HepG2 (cell line): ENCODE measurements around the gene ACP1. TPM values are rescaled to one million over a fixed set of nuclear protein-coding genes. Genes with fewer than 3 reads are reported as not detected.

ENCODE experiments used
- CSRNP1 ChIP-seq: sonication (generic); formaldehyde crosslinking; IDR thresholded peaks from 2 replicates; pipeline ENCODE4 v1.8.1; 2023; ENCODE audit warnings: mild to moderate bottlenecking, missing genetic modification reagents
- ETS1 ChIP-seq: sonication (generic); formaldehyde crosslinking; IDR thresholded peaks from 2 replicates; pipeline ENCODE4 v1.4.0; 2020; ENCODE audit warnings: missing genetic modification reagents
- GATAD2A ChIP-seq: IDR thresholded peaks from 2 replicates; pipeline ENCODE4 v1.6.1; 2016
- HOXA3 ChIP-seq: sonication (generic); formaldehyde crosslinking; IDR thresholded peaks from 2 replicates; pipeline ENCODE4 v1.5.0; 2020; ENCODE audit warnings: missing genetic modification reagents
- KDM5B ChIP-seq: sonication (generic); formaldehyde crosslinking; IDR thresholded peaks from 2 replicates; pipeline ENCODE4 v1.4.0; 2020; ENCODE audit warnings: missing genetic modification reagents, mild to moderate bottlenecking, borderline replicate concordance
- KLF12 ChIP-seq: sonication (generic); formaldehyde crosslinking; IDR thresholded peaks from 2 replicates; pipeline ENCODE4 v1.4.0; 2020; ENCODE audit warnings: missing genetic modification reagents, borderline replicate concordance
- PAXIP1 ChIP-seq: sonication (generic); formaldehyde crosslinking; conservative IDR thresholded peaks from 2 replicates; pipeline ENCODE4 v1.4.0; 2020; ENCODE audit warnings: mild to moderate bottlenecking, missing genetic modification reagents, moderate library complexity
- RNF2 ChIP-seq: fragments of 450-650 bp; conservative IDR thresholded peaks from 2 replicates; pipeline ENCODE4 v1.6.1; 2016; ENCODE audit warnings: low read depth
- ZNF143 ChIP-seq: sonication (generic); formaldehyde crosslinking; IDR thresholded peaks from 2 replicates; pipeline ENCODE4 v1.4.0; 2020; ENCODE audit warnings: missing genetic modification reagents
- polyA plus RNA-seq, 8 experiments: library from polyadenylated mRNA; depleted of rRNA in 3 of 8; stranded (reverse) in 7 of 8; unstranded in 1 of 8; fragments of >200 nt; fragmentation: Illumina TruSeq in 4 of 8; extraction: Trizol in 4 of 8; gene quantifications; 2 replicates each; pipeline versions ENCODE4 v1.2.1 to v1.2.3, GENCODE V29; 2011 to 2016; ENCODE audit warnings: low read depth in 4 of 8, missing spikeins in 1 of 8, mixed read lengths in 1 of 8; ENCODE audit not compliant: insufficient read depth in 1 of 8
- total RNA-seq, 5 experiments: library from RNA; depleted of rRNA; stranded (reverse); fragments of >200 nt; fragmentation: Illumina TruSeq; extraction: Trizol; gene quantifications; 2 replicates each; pipeline ENCODE4 v1.2.3, GENCODE V29; 2016; ENCODE audit warnings: low read depth in 1 of 5
- TF ChIP-seq, protein P1 (sequence below): sonication (generic); formaldehyde crosslinking; IDR thresholded peaks from 2 replicates; pipeline ENCODE4 v1.4.0; 2020; ENCODE audit warnings: mild to moderate bottlenecking, missing genetic modification reagents
- TF ChIP-seq, protein P2 (sequence below): sonication (generic); formaldehyde crosslinking; IDR thresholded peaks from 2 replicates; pipeline ENCODE4 v1.8.0; 2022; ENCODE audit warnings: mild to moderate bottlenecking, missing genetic modification reagents, moderate library complexity

ACP1 gene
- total and polyA plus RNA-seq, 2 of the 13 experiments (the other 11 are each of a cell fraction or from before 2014, with no cell fraction given) = 246 to 348 TPM

DNA sequence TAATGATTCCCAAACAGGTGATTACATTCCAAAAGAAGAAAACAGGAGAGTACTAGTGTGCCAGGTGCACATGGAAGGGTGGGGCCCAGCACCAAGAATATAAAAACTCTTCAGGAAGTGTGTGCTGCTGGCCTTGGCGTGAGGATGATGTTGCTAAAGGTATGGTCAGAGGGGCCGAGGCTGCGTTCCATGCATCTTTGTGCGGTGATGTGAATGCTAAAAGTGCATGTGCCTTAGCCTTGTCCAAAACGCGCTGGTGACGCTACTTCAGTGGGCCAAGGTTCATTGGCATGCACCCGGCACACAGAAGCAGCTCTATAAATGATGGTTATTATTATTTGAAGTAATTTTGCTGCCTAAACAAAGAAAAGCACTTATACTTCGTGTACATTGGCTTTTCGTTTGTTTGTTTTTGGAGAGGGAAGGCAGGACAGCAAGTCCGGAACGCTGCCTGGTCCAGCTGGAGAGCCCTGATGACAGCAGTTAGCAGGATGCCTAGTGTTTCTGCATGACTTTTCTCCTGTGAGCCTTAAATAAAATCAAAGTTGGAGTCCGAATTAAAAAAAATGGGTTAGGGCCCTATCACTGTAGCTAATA, 20.2 kb downstream of the ACP1 start (continued):
- TF ChIP-seq CSRNP1 = no peak
- TF ChIP-seq ETS1 (CRISPR knock-in tag) = no peak
- TF ChIP-seq KLF12 = no peak
- TF ChIP-seq RNF2 = no peak
- TF ChIP-seq PAXIP1 (CRISPR knock-in tag) = no peak
- TF ChIP-seq, protein P1, sequence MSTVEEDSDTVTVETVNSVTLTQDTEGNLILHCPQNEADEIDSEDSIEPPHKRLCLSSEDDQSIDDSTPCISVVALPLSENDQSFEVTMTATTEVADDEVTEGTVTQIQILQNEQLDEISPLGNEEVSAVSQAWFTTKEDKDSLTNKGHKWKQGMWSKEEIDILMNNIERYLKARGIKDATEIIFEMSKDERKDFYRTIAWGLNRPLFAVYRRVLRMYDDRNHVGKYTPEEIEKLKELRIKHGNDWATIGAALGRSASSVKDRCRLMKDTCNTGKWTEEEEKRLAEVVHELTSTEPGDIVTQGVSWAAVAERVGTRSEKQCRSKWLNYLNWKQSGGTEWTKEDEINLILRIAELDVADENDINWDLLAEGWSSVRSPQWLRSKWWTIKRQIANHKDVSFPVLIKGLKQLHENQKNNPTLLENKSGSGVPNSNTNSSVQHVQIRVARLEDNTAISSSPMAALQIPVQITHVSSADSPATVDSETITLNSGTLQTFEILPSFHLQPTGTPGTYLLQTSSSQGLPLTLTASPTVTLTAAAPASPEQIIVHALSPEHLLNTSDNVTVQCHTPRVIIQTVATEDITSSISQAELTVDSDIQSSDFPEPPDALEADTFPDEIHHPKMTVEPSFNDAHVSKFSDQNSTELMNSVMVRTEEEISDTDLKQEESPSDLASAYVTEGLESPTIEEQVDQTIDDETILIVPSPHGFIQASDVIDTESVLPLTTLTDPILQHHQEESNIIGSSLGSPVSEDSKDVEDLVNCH (CRISPR knock-in tag) = no peak
- TF ChIP-seq, protein P2, sequence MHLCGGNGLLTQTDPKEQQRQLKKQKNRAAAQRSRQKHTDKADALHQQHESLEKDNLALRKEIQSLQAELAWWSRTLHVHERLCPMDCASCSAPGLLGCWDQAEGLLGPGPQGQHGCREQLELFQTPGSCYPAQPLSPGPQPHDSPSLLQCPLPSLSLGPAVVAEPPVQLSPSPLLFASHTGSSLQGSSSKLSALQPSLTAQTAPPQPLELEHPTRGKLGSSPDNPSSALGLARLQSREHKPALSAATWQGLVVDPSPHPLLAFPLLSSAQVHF (CRISPR knock-in tag) = no peak
- no peak for TF ChIP-seq KDM5B (CRISPR knock-in tag)
- TF ChIP-seq ZNF143 (CRISPR knock-in tag) = no peak
- TF ChIP-seq HOXA3 = no peak
- no peak for TF ChIP-seq GATAD2A (CRISPR knock-in tag)
